Esophagus squamous epithelium (tissue), 4 donors: ENCODE data around the gene HIPK2.

Experiments used
- CTCF ChIP-seq, 6 experiments: fragments of 450-650 bp in 4 of 6; fragments of 200-600 bp in 2 of 6; sonication (generic) in 2 of 6; IDR thresholded peaks; one replicate each; pipeline ENCODE4 v1.5.1; 2016 to 2019; ENCODE audit warnings: antibody characterized with exemption in 6 of 6, mild to moderate bottlenecking in 4 of 6, moderate library complexity in 4 of 6
- POLR2A ChIP-seq, 4 donors: fragments of 450-650 bp; IDR thresholded peaks; one replicate each; pipeline ENCODE4 v1.6.1; 2017; ENCODE audit warnings: antibody characterized with exemption in 4 of 4, mild to moderate bottlenecking in 4 of 4, moderate library complexity in 3 of 4

- TF ChIP-seq CTCF (IDR thresholded peaks at IDR 0.05) (no peak), POLR2A (IDR thresholded peaks at IDR 0.05) (no peak)
These were observed 51.3 kb downstream of the HIPK2 start for GRCh38 chr7:139726485-139726869.
